ENCODE data around the gene DENND4B. TPM values are rescaled to one million over a fixed set of nuclear protein-coding genes. Genes with fewer than 3 reads are reported as not detected.
A peak's percentile ranks its signal among the peaks of the same experiment; 100 is the strongest.

The DENND4B gene
- total and polyA plus RNA-seq, 9 of the 15 experiments (the other 6 are each of a cell fraction or from before 2014, with no cell fraction given), result 9.5 to 80.5 (median 23.1) TPM

- TF ChIP-seq SREBF2 (CRISPR knock-in tag; IDR thresholded peaks at IDR 0.05), result no peak
- TF ChIP-seq ELF2 (CRISPR knock-in tag; IDR thresholded peaks at IDR 0.05), result 0 out of 2 replicates have a peak, but pooled peaks have one; percentile 21
- TF ChIP-seq, protein P1, sequence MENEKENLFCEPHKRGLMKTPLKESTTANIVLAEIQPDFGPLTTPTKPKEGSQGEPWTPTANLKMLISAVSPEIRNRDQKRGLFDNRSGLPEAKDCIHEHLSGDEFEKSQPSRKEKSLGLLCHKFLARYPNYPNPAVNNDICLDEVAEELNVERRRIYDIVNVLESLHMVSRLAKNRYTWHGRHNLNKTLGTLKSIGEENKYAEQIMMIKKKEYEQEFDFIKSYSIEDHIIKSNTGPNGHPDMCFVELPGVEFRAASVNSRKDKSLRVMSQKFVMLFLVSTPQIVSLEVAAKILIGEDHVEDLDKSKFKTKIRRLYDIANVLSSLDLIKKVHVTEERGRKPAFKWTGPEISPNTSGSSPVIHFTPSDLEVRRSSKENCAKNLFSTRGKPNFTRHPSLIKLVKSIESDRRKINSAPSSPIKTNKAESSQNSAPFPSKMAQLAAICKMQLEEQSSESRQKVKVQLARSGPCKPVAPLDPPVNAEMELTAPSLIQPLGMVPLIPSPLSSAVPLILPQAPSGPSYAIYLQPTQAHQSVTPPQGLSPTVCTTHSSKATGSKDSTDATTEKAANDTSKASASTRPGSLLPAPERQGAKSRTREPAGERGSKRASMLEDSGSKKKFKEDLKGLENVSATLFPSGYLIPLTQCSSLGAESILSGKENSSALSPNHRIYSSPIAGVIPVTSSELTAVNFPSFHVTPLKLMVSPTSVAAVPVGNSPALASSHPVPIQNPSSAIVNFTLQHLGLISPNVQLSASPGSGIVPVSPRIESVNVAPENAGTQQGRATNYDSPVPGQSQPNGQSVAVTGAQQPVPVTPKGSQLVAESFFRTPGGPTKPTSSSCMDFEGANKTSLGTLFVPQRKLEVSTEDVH (IDR thresholded peaks at IDR 0.05; ENCODE audit: low read depth, partially characterized antibody), result no peak
- peak; percentile 86 for TF ChIP-seq MEIS2 (IDR thresholded peaks at IDR 0.05; ENCODE audit: partially characterized antibody)
- no peak for TF ChIP-seq ZNF740 (CRISPR knock-in tag; IDR thresholded peaks at IDR 0.05)
- TF ChIP-seq ZNF740 (tag; IDR thresholded peaks at IDR 0.05), result no peak
- no peak for TF ChIP-seq CHD2 (IDR thresholded peaks at IDR 0.05; ENCODE audit: low read depth, low read length)
- TF ChIP-seq HMGN3 (IDR thresholded peaks at IDR 0.05; ENCODE audit: borderline replicate concordance, extremely low read depth, insufficient read length, low read depth, low read length), result no peak
- no peak for TF ChIP-seq MECOM (CRISPR knock-in tag; IDR thresholded peaks at IDR 0.05)
- no peak for TF ChIP-seq PHTF2 (CRISPR knock-in tag; IDR thresholded peaks at IDR 0.05)
- TF ChIP-seq, protein P2, sequence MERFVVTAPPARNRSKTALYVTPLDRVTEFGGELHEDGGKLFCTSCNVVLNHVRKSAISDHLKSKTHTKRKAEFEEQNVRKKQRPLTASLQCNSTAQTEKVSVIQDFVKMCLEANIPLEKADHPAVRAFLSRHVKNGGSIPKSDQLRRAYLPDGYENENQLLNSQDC (CRISPR knock-in tag; IDR thresholded peaks at IDR 0.05), result 0 out of 2 replicates have a peak, but pooled peaks have one; percentile 10
- no peak for TF ChIP-seq TEAD4 (IDR thresholded peaks at IDR 0.05; ENCODE audit: low read length)
- TF ChIP-seq TEAD4 (CRISPR knock-in tag; IDR thresholded peaks at IDR 0.05; ENCODE audit: borderline replicate concordance), result no peak
- TF ChIP-seq, protein P3, sequence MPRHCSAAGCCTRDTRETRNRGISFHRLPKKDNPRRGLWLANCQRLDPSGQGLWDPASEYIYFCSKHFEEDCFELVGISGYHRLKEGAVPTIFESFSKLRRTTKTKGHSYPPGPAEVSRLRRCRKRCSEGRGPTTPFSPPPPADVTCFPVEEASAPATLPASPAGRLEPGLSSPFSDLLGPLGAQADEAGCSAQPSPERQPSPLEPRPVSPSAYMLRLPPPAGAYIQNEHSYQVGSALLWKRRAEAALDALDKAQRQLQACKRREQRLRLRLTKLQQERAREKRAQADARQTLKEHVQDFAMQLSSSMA (CRISPR knock-in tag; IDR thresholded peaks at IDR 0.05), result no peak
- TF ChIP-seq NFIC (IDR thresholded peaks at IDR 0.05), result no peak
- no peak for TF ChIP-seq BCOR (IDR thresholded peaks at IDR 0.05)
- TF ChIP-seq ZNF197 (CRISPR knock-in tag; IDR thresholded peaks at IDR 0.05; ENCODE audit: low read depth), result no peak
- TF ChIP-seq KAT8 (IDR thresholded peaks at IDR 0.05; ENCODE audit: low read depth), result no peak
- TF ChIP-seq MTA3 (IDR thresholded peaks at IDR 0.05; ENCODE audit: borderline replicate concordance), result no peak
- TF ChIP-seq NBN (IDR thresholded peaks at IDR 0.05; ENCODE audit: low read depth), result peak; percentile 52; the same call in 1 of the 2 replicates
- TF ChIP-seq ZNF77 (CRISPR knock-in tag; IDR thresholded peaks at IDR 0.05), result no peak
- no peak for TF ChIP-seq PRDM10 (IDR thresholded peaks at IDR 0.05; ENCODE audit: partially characterized antibody)
Observed at GRCh38 chr1:153978274-153978909, 31.9 kb upstream of the DENND4B start (continued).

All from K562 (cell line).